HG02840 (cell line): ENCODE results near the gene IFT22.
"Not testable (repeated sequence)": the region's sequence is repeated elsewhere in the genome, so short reads cannot be mapped to it uniquely, and the experiment has no call there.

Source experiments
- ATAC-seq: cut with Tn5 transposase; IDR thresholded peaks from one replicate; pipeline ENCODE4 v1.9.1; 2021; ENCODE audit warnings: mild to moderate bottlenecking, moderate library complexity, moderate number of reproducible peaks; ENCODE audit not compliant: unreplicated experiment, low FRiP score

IFT22 gene

GRCh38 chr7:101319401-101319800, 2.2 kb downstream of the IFT22 start:
- ATAC-seq: no peak

GRCh38 chr7:101315336-101315735, 6.3 kb downstream of the IFT22 start:
- ATAC-seq: no peak

- ATAC-seq: no peak
Measured at GRCh38 chr7:101308245-101309085, 13.1 kb downstream of the IFT22 start.

- ATAC-seq: no peak
Measured at GRCh38 chr7:101306307-101306706, 15.3 kb downstream of the IFT22 start.

- no peak for ATAC-seq
Measured at GRCh38 chr7:101303102-101303701, 18.4 kb downstream of the IFT22 start.

- ATAC-seq: no peak
Measured at GRCh38 chr7:101302641-101303101, 18.9 kb downstream of the IFT22 start.

GRCh38 chr7:101300465-101301376, 20.9 kb downstream of the IFT22 start:
- no peak for ATAC-seq

- no peak for ATAC-seq
Measured at GRCh38 chr7:101299511-101300464, 21.8 kb downstream of the IFT22 start.

- no peak for ATAC-seq
Measured at GRCh38 chr7:101294832-101295121, 26.8 kb downstream of the IFT22 start.

GRCh38 chr7:101294039-101294831, 27.4 kb downstream of the IFT22 start:
- ATAC-seq: no peak

- not testable (repeated sequence) for ATAC-seq
Measured at GRCh38 chr7:101293069-101294021, 28.3 kb downstream of the IFT22 start.

- ATAC-seq: not testable (repeated sequence)
Measured at GRCh38 chr7:101292566-101292965, 29.0 kb downstream of the IFT22 start.

- not testable (repeated sequence) for ATAC-seq
Measured at GRCh38 chr7:101290186-101291037, 31.2 kb downstream of the IFT22 start.

GRCh38 chr7:101289687-101290086, 31.9 kb downstream of the IFT22 start:
- ATAC-seq: not testable (repeated sequence)

GRCh38 chr7:101288439-101288838, 33.2 kb downstream of the IFT22 start:
- ATAC-seq: no peak

GRCh38 chr7:101287032-101287431, 34.6 kb downstream of the IFT22 start:
- no peak for ATAC-seq

GRCh38 chr7:101285880-101286279, 35.7 kb downstream of the IFT22 start:
- ATAC-seq: not testable (repeated sequence)
